ENCODE results near the gene APOD.

- TF ChIP-seq POLR2AphosphoS5 (IDR thresholded peaks at IDR 0.05; ENCODE audit: borderline replicate concordance, low read depth, low read length), result no peak
- no peak for TF ChIP-seq EZH2 (IDR thresholded peaks at IDR 0.05)
These were observed 34.8 kb downstream of the APOD start for GRCh38 chr3:195548987-195549386.

Data from SK-N-MC (cell line).